Lower lobe of right lung (tissue), 2 donors: ENCODE measurements around the gene C16orf95. TPM values are rescaled to one million over a fixed set of nuclear protein-coding genes. Genes with fewer than 3 reads are reported as not detected.
A peak's percentile ranks its signal among the peaks of the same experiment; 100 is the strongest.
"Not testable (repeated sequence)": the region's sequence is repeated elsewhere in the genome, so short reads cannot be mapped to it uniquely, and the experiment has no call there.

Experiments used
- ATAC-seq, 2 donors: fragments of 200-7000 bp; cut with Tn5 transposase; one replicate each; pipeline ENCODE4 v1.9.1; 2020 to 2022; ENCODE audit warnings: mild to moderate bottlenecking in 2 of 2, moderate library complexity in 2 of 2
- DNase-seq: peaks from one replicate; pipeline ENCODE4 v3.0.0-alpha.2; 2020
- H3K27ac ChIP-seq: fragments of 200-600 bp; one replicate; pipeline ENCODE4 v1.8.0; 2022
- H3K27me3 ChIP-seq: fragments of 200-600 bp; one replicate; pipeline ENCODE4 v1.8.0; 2022; ENCODE audit warnings: low read depth
- H3K36me3 ChIP-seq: fragments of 200-600 bp; one replicate; pipeline ENCODE4 v1.8.0; 2022; ENCODE audit warnings: mild to moderate bottlenecking
- H3K4me1 ChIP-seq: fragments of 200-600 bp; one replicate; pipeline ENCODE4 v1.8.0; 2022
- H3K4me3 ChIP-seq: fragments of 200-600 bp; one replicate; pipeline ENCODE4 v1.8.0; 2022; ENCODE audit warnings: mild to moderate bottlenecking
- H3K9me3 ChIP-seq: fragments of 200-600 bp; one replicate; pipeline ENCODE4 v1.8.0; 2022
- CTCF ChIP-seq: fragments of 200-600 bp; IDR thresholded peaks from one replicate; pipeline ENCODE4 v1.8.0; 2022; ENCODE audit warnings: antibody characterized with exemption, mild to moderate bottlenecking
- intact Hi-C: fragments of 100-400 bp; cut with DNase I; formaldehyde crosslinking; loops from one replicate; pipeline ENCODE4 v1.11.0; 2022
- long read RNA-seq: library from polyadenylated mRNA; unstranded; transcript quantifications from one replicate; pipeline ENCODE4 v2.0.0, GENCODE V29; 2021
- total RNA-seq: library from RNA; stranded (reverse); fragmentation: NEBNext Ultra II Directional; extraction: Animal tissue kit (Norgen Biotek cat#: 25700); gene quantifications from one replicate; pipeline ENCODE4 v1.2.1, GENCODE V29; 2021
- donor health status: DM: no; HTN: yes; CAD: no; lungs with severe emphysema.

C16orf95 gene
- total RNA-seq, result 3.0 TPM
- long read RNA-seq, partial matches to known transcripts, result 0 of 7 reads
- long read RNA-seq, other reads (novel, unspliced or antisense), result 0 of 7 reads

GRCh38 chr16:87316923-87317749 is at the start of gene C16orf95:
TSS of gene C16orf95 (minus strand) at chr16:87317392. CDS start at chr16:87317242, 150 bp downstream.
- Histone ChIP-seq H3K36me3 (no peaks in the 10 kb centered on the region), H3K9me3 (no peaks in the 10 kb centered on the region), H3K4me1 (peaks cover 13% of the 10 kb centered on the region), H3K27me3 (no peaks in the 10 kb centered on the region), H3K27ac (peak within 1 kb of the TSS; percentile 96), H3K4me3 (peak within 1 kb of the TSS; percentile 91)
- peak; percentile 94 for DNase-seq
- peak; percentile 98 for ATAC-seq
- peak; percentile 68 for TF ChIP-seq CTCF
- intact Hi-C loops, result no loop called here

GRCh38 chr16:87366930-87367329 is 49.7 kb upstream of the C16orf95 start:
- no peak for DNase-seq
- Histone ChIP-seq H3K27me3 (no peaks in the 10 kb centered on the region), H3K36me3 (peaks cover 5% of the 10 kb centered on the region), H3K27ac (no peak overlapping the region), H3K9me3 (no peaks in the 10 kb centered on the region), H3K4me3 (no peak overlapping the region), H3K4me1 (peaks cover 51% of the 10 kb centered on the region)
- intact Hi-C loops, result no loop called here
- no peak for TF ChIP-seq CTCF
- no peak for ATAC-seq

- intact Hi-C loops, result no loop called here
- H3K4me1 ChIP-seq, result peaks cover 51% of the 10 kb centered on the region
- peak; percentile 30 for DNase-seq
- no peaks in the 10 kb centered on the region for H3K27me3 ChIP-seq
- H3K9me3 ChIP-seq, result no peaks in the 10 kb centered on the region
- H3K4me3 ChIP-seq, result no peak overlapping the region
- peaks cover 11% of the 10 kb centered on the region for H3K36me3 ChIP-seq
- H3K27ac ChIP-seq, result no peak overlapping the region
- no peak for ATAC-seq
- TF ChIP-seq CTCF, result no peak
These were observed 49.1 kb upstream of the C16orf95 start for GRCh38 chr16:87366288-87366687.

GRCh38 chr16:87365021-87365713 is 48.0 kb upstream of the C16orf95 start:
- Histone ChIP-seq H3K9me3 (no peaks in the 10 kb centered on the region), H3K4me1 (peaks cover 48% of the 10 kb centered on the region), H3K36me3 (peaks cover 14% of the 10 kb centered on the region), H3K4me3 (no peak overlapping the region), H3K27ac (no peak overlapping the region), H3K27me3 (no peaks in the 10 kb centered on the region)
- no peak for TF ChIP-seq CTCF
- no peak for ATAC-seq
- intact Hi-C loops, result no loop called here
- DNase-seq, result peak; percentile 41

- no peaks in the 10 kb centered on the region for H3K9me3 ChIP-seq
- H3K27me3 ChIP-seq, result no peaks in the 10 kb centered on the region
- ATAC-seq (peak in 1 of 2 donors; percentile 18), DNase-seq (no peak)
- peaks cover 27% of the 10 kb centered on the region for H3K36me3 ChIP-seq
- intact Hi-C loops, result no loop called here
- H3K27ac ChIP-seq, result peak overlapping the region; percentile 61
- H3K4me3 ChIP-seq, result no peak overlapping the region
- no peak for TF ChIP-seq CTCF
- H3K4me1 ChIP-seq, result peaks cover 39% of the 10 kb centered on the region
These were observed 46.7 kb upstream of the C16orf95 start for GRCh38 chr16:87363771-87364455.

- H3K4me3 ChIP-seq, ATAC-seq, H3K9me3 ChIP-seq, intact Hi-C loops, DNase-seq, H3K27ac ChIP-seq, H3K27me3 ChIP-seq: not testable (repeated sequence)
- peaks cover 36% of the 10 kb centered on the region for H3K36me3 ChIP-seq
- H3K4me1 ChIP-seq, result peaks cover 30% of the 10 kb centered on the region
These were observed 45.8 kb upstream of the C16orf95 start for GRCh38 chr16:87362828-87363559.
